WERI-Rb-1 (cell line): Measurements from ENCODE around the gene ABHD3.
A peak's percentile ranks its signal among the peaks of the same experiment; 100 is the strongest.

ENCODE experiments used
- DNase-seq: peaks from one replicate; pipeline ENCODE4 v3.0.0-alpha.2; 2020
- H3K27ac ChIP-seq: fragments of 250-450 bp; sonication (Bioruptor Pico); 2 replicates; pipeline ENCODE4 v1.5.1; 2020; ENCODE audit warnings: mild to moderate bottlenecking, moderate library complexity
- H3K27me3 ChIP-seq: fragments of 250-450 bp; sonication (Bioruptor Pico); 2 replicates; pipeline ENCODE4 v1.5.1; 2021; ENCODE audit warnings: mild to moderate bottlenecking, low read depth, moderate library complexity; ENCODE audit not compliant: insufficient read depth, severe bottlenecking
- H3K36me3 ChIP-seq: fragments of 250-450 bp; sonication (Bioruptor Pico); 2 replicates; pipeline ENCODE4 v1.5.1; 2020; ENCODE audit warnings: mild to moderate bottlenecking, moderate library complexity
- H3K4me3 ChIP-seq: 2 replicates; pipeline ENCODE4 v1.5.1; 2011; ENCODE audit warnings: low read depth, mild to moderate bottlenecking, control low read depth, low read length
- H3K9me3 ChIP-seq: fragments of 250-450 bp; sonication (Bioruptor Pico); 2 replicates; pipeline ENCODE4 v1.5.1; 2021; ENCODE audit warnings: mild to moderate bottlenecking, moderate library complexity; ENCODE audit not compliant: severe bottlenecking
- CTCF ChIP-seq: IDR thresholded peaks from 2 replicates; pipeline ENCODE4 v1.5.1; 2011; ENCODE audit warnings: low read depth, mild to moderate bottlenecking, control low read depth, inconsistent platforms, low read length

ABHD3 gene

DNA sequence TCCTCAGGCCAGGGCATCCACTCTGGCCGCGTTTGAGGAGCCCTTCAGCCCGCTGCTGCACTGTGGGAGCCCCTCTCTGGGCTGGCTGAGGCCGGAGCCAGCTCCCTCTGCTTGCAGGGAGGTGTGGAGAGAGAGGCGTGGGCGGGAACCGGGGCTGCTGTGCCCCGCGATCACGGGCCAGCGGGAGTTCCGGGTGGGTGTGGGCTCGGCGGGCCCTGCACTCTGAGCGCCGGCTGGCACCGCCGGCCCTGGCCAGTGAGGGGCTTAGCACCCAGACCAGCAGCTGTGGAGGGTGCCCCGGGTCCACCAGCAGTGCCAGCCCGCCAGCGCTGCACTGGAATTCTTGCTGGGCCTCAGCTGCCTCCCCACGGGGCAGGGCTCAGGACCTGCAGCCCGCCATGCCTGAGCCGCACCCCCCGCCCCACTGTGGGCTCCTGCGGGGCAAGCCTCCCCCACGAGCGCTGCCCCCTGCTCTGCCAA, 1.9 kb upstream of the ABHD3 start:
- H3K27ac ChIP-seq, result no peak overlapping the region
- no peaks in the 10 kb centered on the region; the same call in 1 of the 2 replicates for H3K36me3 ChIP-seq
- TF ChIP-seq CTCF, result no peak
- H3K4me3 ChIP-seq, result no peak overlapping the region
- DNase-seq, result no peak
- H3K9me3 ChIP-seq, result peaks cover 10% of the 10 kb centered on the region
- H3K27me3 ChIP-seq, result no peaks in the 10 kb centered on the region

DNA sequence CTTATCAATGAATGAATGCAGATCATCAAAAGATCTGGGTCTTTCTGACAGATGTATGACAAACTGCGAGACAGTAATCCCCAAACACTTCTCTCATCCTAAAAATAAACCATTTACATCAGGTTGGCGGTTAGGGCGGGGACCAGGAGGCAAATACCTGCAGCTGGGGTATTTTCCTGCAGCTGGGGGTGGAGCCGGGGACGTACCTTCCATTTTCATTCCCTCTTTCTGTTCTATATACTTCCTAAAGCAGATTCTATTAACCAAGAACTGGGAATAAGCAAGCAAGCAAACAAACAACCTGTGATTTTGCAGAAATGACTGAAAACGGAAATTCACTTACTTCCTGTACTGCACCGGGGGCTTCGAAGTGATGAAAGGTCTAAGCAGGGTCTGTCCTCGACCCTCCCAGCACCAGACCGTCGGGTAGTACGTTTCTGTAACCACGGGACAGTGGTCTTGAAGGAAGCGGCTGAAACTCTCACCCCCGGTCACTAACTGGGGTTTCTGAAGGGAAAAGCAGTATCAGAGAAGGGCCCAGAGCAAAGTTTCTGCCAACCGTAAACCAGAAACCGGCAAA, 1.2 kb downstream of the ABHD3 start:
- Histone ChIP-seq H3K36me3 (peaks cover 3% of the 10 kb centered on the region), H3K27me3 (no peaks in the 10 kb centered on the region), H3K9me3 (peaks cover 10% of the 10 kb centered on the region), H3K27ac (no peak overlapping the region), H3K4me3 (peak overlapping the region; percentile 67)
- no peak for TF ChIP-seq CTCF
- no peak for DNase-seq

- DNase-seq, result no peak
- H3K27ac ChIP-seq, result no peak overlapping the region
- no peaks in the 10 kb centered on the region for H3K27me3 ChIP-seq
- peaks cover 3% of the 10 kb centered on the region for H3K36me3 ChIP-seq
- TF ChIP-seq CTCF, result no peak
- H3K9me3 ChIP-seq, result peaks cover 10% of the 10 kb centered on the region
- H3K4me3 ChIP-seq, result no peak overlapping the region
These were observed 2.0 kb downstream of the ABHD3 start for GRCh38 chr18:21702602-21703001.

GRCh38 chr18:21701621-21702020, 3.0 kb downstream of the ABHD3 start:
- TF ChIP-seq CTCF, result no peak
- H3K9me3 ChIP-seq, result peaks cover 10% of the 10 kb centered on the region
- no peak overlapping the region for H3K4me3 ChIP-seq
- H3K36me3 ChIP-seq, result peaks cover 3% of the 10 kb centered on the region
- DNase-seq, result no peak
- no peaks in the 10 kb centered on the region for H3K27me3 ChIP-seq
- no peak overlapping the region for H3K27ac ChIP-seq

- DNase-seq, result no peak
- H3K4me3 ChIP-seq, result no peak overlapping the region
- peaks cover 3% of the 10 kb centered on the region for H3K36me3 ChIP-seq
- H3K27me3 ChIP-seq, result no peaks in the 10 kb centered on the region
- no peak overlapping the region for H3K27ac ChIP-seq
- no peak for TF ChIP-seq CTCF
- peaks cover 3% of the 10 kb centered on the region for H3K9me3 ChIP-seq
These were observed 4.0 kb downstream of the ABHD3 start for GRCh38 chr18:21700528-21701075.

DNA sequence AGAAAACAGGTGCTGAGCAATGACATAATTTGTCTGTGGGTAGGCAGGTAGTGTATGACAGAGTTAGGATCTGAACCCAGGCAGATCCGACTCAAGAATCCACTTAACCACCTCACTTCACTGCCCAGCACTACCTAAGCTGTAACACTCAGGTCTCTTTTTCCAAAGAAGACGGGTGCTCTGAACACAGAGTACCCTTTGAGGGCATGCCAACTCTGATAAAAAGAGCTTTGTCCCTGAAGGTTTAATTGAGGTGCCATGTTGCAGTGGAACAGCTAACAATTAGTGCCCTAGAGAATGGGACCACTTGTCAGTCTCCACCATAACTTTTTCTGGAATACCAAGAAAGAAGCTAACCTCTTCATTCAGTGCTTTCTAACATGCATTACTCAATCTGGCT, 11.3 kb downstream of the ABHD3 start:
- no peaks in the 10 kb centered on the region for H3K9me3 ChIP-seq
- DNase-seq, result no peak
- H3K27ac ChIP-seq, result no peak overlapping the region
- no peaks in the 10 kb centered on the region for H3K27me3 ChIP-seq
- no peaks in the 10 kb centered on the region; the same call in none of the 2 replicates for H3K36me3 ChIP-seq
- TF ChIP-seq CTCF, result no peak
- H3K4me3 ChIP-seq, result no peak overlapping the region
